HG03520 (cell line): Measurements from ENCODE around the gene DDI2.

Experiments used
- ATAC-seq: cut with Tn5 transposase; IDR thresholded peaks from one replicate; pipeline ENCODE4 v1.9.1; 2021; ENCODE audit warnings: mild to moderate bottlenecking, moderate library complexity; ENCODE audit not compliant: unreplicated experiment

DDI2 gene

GRCh38 chr1:15700508-15700907 is 83.2 kb downstream of the DDI2 start:
- ATAC-seq: no peak

- ATAC-seq: no peak
Observed at GRCh38 chr1:15701784-15702183, 84.5 kb downstream of the DDI2 start.

- ATAC-seq: no peak
Observed at GRCh38 chr1:15702722-15703550, 85.7 kb downstream of the DDI2 start.

GRCh38 chr1:15703562-15703961 is 86.3 kb downstream of the DDI2 start:
- ATAC-seq: no peak

GRCh38 chr1:15704526-15705183 is 87.4 kb downstream of the DDI2 start:
- ATAC-seq: no peak

- ATAC-seq: no peak
Observed at GRCh38 chr1:15705184-15705566, 87.9 kb downstream of the DDI2 start.

GRCh38 chr1:15706751-15707150 is 89.5 kb downstream of the DDI2 start:
- no peak for ATAC-seq

GRCh38 chr1:15707239-15707925 is 90.1 kb downstream of the DDI2 start:
- ATAC-seq: no peak

- ATAC-seq: no peak
Observed at GRCh38 chr1:15708486-15709137, 91.4 kb downstream of the DDI2 start.

GRCh38 chr1:15709226-15709625 is 92.0 kb downstream of the DDI2 start:
- ATAC-seq: no peak

GRCh38 chr1:15712168-15712567 is 94.9 kb downstream of the DDI2 start:
- ATAC-seq: no peak

- ATAC-seq: no peak
Observed at GRCh38 chr1:15714406-15715136, 97.3 kb downstream of the DDI2 start.

- ATAC-seq: no peak
Observed at GRCh38 chr1:15717418-15718125, 100.3 kb downstream of the DDI2 start.

- ATAC-seq: no peak
Observed at GRCh38 chr1:15718199-15718601, 100.9 kb downstream of the DDI2 start.
